Mesothelial cell of epicardium (in vitro differentiated cells): Measurements from ENCODE around the gene GLB1L3. TPM values are rescaled to one million over a fixed set of nuclear protein-coding genes. Genes with fewer than 3 reads are reported as not detected.
"Not testable (repeated sequence)": the region's sequence is repeated elsewhere in the genome, so short reads cannot be mapped to it uniquely, and the experiment has no call there.

ENCODE experiments used
- DNase-seq, 2 experiments: peaks; one replicate each; pipeline ENCODE4 v3.0.0; 2021; ENCODE audit warnings: low spot score in 2 of 2; ENCODE audit not compliant: unreplicated experiment in 2 of 2
- H3K27ac Mint-ChIP-seq: 2 replicates; pipeline ENCODE4 v1.8.0; 2021; ENCODE audit warnings: mixed read lengths
- H3K27me3 Mint-ChIP-seq: 2 replicates; pipeline ENCODE4 v1.8.0; 2021; ENCODE audit warnings: low read depth, mixed read lengths
- H3K36me3 Mint-ChIP-seq: 2 replicates; pipeline ENCODE4 v1.8.0; 2021; ENCODE audit warnings: mixed read lengths
- H3K4me1 Mint-ChIP-seq: 2 replicates; pipeline ENCODE4 v1.8.0; 2021; ENCODE audit warnings: mixed read lengths
- H3K4me3 Mint-ChIP-seq: 2 replicates; pipeline ENCODE4 v1.8.0; 2021; ENCODE audit warnings: mild to moderate bottlenecking, moderate library complexity, mixed read lengths
- H3K9me3 Mint-ChIP-seq: 2 replicates; pipeline ENCODE4 v1.8.0; 2021; ENCODE audit warnings: mixed read lengths
- total RNA-seq: library from RNA; stranded (reverse); gene quantifications from 3 replicates; pipeline ENCODE4 v1.2.1, GENCODE V29; 2021
- TF ChIP-seq, protein P1 (sequence below): fragments of 200-600 bp; sonication (generic); IDR thresholded peaks from one replicate; pipeline ENCODE4 v1.5.0; 2021; ENCODE audit warnings: antibody characterized with exemption; ENCODE audit not compliant: unreplicated experiment

The GLB1L3 gene
- total RNA-seq, 1 donor from 2014 or later: not detected

DNA sequence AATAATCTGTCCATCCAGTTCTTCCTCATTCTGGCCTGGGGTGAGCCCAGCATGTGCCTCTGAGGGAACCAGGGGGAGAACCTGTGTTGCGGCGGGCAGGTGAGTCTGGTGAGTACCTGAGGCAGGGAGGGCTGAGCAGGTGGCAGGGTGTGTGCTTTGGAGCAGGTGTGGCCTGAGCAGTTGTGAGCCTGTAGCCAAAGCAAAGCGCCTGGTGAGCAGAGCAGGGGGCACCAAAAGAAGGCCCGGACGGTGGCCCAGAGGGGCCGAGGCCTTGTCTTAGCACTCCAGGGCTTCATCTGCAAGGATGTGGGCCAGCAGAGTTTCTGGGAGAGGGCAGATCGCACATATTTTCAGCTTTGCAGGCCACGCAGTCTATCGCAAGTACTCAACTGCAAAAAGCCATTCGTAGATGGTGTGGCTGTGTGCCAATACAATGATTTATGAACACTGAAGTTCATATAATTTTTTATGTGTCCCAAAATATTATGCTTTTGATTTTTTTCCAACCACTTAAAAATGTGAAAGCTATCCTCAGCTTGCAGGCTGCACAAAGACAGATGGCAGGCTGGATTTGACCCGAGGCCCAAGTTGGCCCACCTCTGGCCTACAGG, 64.3 kb downstream of the GLB1L3 start:
- Mint-ChIP-seq H3K27me3 (peaks cover 7% of the 10 kb centered on the region), H3K27ac (no peak overlapping the region), H3K36me3 (no peaks in the 10 kb centered on the region), H3K9me3 (no peaks in the 10 kb centered on the region), H3K4me3 (no peak overlapping the region), H3K4me1 (no peaks in the 10 kb centered on the region)
- no peak for DNase-seq
- TF ChIP-seq, protein P1, sequence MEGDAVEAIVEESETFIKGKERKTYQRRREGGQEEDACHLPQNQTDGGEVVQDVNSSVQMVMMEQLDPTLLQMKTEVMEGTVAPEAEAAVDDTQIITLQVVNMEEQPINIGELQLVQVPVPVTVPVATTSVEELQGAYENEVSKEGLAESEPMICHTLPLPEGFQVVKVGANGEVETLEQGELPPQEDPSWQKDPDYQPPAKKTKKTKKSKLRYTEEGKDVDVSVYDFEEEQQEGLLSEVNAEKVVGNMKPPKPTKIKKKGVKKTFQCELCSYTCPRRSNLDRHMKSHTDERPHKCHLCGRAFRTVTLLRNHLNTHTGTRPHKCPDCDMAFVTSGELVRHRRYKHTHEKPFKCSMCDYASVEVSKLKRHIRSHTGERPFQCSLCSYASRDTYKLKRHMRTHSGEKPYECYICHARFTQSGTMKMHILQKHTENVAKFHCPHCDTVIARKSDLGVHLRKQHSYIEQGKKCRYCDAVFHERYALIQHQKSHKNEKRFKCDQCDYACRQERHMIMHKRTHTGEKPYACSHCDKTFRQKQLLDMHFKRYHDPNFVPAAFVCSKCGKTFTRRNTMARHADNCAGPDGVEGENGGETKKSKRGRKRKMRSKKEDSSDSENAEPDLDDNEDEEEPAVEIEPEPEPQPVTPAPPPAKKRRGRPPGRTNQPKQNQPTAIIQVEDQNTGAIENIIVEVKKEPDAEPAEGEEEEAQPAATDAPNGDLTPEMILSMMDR: no peak

- H3K36me3 Mint-ChIP-seq: no peaks in the 10 kb centered on the region
- no peaks in the 10 kb centered on the region for H3K9me3 Mint-ChIP-seq
- no peak overlapping the region for H3K27ac Mint-ChIP-seq
- no peaks in the 10 kb centered on the region for H3K27me3 Mint-ChIP-seq
- H3K4me1 Mint-ChIP-seq: no peaks in the 10 kb centered on the region
- TF ChIP-seq, protein P1: no peak
- no peak overlapping the region for H3K4me3 Mint-ChIP-seq
- no peak for DNase-seq
Observed at GRCh38 chr11:134341805-134342571, 65.8 kb downstream of the GLB1L3 start.

- TF ChIP-seq, protein P1: no peak
- Mint-ChIP-seq H3K27me3 (no peaks in the 10 kb centered on the region), H3K27ac (no peak overlapping the region), H3K4me3 (no peak overlapping the region), H3K4me1 (no peaks in the 10 kb centered on the region), H3K9me3 (no peaks in the 10 kb centered on the region), H3K36me3 (no peaks in the 10 kb centered on the region)
- DNase-seq: no peak
Observed at GRCh38 chr11:134342572-134343340, 66.6 kb downstream of the GLB1L3 start.

DNA sequence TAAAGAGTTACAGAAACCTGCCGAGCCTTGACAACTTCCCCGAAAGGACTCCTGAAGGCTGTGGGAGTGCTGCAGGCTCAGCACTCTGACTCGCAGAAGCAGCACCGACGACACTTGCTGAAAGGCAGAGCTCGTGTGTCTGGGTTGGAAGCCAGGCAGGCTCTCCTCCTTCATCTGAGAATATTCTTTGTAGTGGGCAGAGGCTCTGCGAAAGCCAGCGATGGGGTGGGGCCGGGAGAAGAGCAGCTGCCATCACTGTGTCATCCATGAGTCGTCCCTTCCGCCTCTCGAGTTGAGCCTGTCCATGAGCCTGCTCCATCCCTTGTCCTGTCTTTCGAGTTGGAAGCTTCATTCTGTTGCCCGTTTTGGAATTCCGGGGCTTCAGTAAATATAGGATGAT, 67.5 kb downstream of the GLB1L3 start:
- H3K4me1 Mint-ChIP-seq: no peaks in the 10 kb centered on the region
- no peaks in the 10 kb centered on the region for H3K27me3 Mint-ChIP-seq
- no peak overlapping the region for H3K27ac Mint-ChIP-seq
- DNase-seq: no peak
- no peak overlapping the region for H3K4me3 Mint-ChIP-seq
- no peaks in the 10 kb centered on the region for H3K9me3 Mint-ChIP-seq
- TF ChIP-seq, protein P1: no peak
- no peaks in the 10 kb centered on the region for H3K36me3 Mint-ChIP-seq

- H3K27ac Mint-ChIP-seq, H3K36me3 Mint-ChIP-seq, DNase-seq, H3K9me3 Mint-ChIP-seq, H3K4me3 Mint-ChIP-seq, H3K27me3 Mint-ChIP-seq, H3K4me1 Mint-ChIP-seq: not testable (repeated sequence)
Observed at GRCh38 chr11:134344497-134345236, 68.5 kb downstream of the GLB1L3 start.
